GM21381 (cell line): Measurements from ENCODE around the gene FMN1.

ENCODE experiments used
- ATAC-seq: cut with Tn5 transposase; IDR thresholded peaks from one replicate; pipeline ENCODE4 v1.9.1; 2021; ENCODE audit warnings: mild to moderate bottlenecking, moderate library complexity; ENCODE audit not compliant: unreplicated experiment

Gene FMN1

DNA sequence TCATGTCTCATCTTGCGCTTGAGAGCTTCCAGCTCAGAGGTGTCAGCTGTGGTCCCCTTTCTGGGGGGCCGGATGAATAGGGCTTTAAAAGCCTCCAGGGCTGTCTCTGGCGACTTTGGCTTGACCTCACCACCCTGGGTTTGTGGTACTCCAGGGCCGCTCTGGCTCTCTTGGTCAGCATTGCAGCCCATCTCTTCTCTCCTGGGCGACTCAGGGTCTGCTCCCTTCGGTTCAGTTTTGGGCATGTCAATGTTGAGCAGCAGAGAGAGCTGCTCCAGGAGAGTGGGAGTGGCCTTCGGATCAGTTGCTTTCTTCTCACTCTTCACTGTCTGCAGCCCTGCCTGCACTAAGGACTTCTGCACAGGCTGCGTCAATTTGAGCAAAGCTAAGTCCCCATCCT, 127.9 kb downstream of the FMN1 start:
- ATAC-seq: no peak

DNA sequence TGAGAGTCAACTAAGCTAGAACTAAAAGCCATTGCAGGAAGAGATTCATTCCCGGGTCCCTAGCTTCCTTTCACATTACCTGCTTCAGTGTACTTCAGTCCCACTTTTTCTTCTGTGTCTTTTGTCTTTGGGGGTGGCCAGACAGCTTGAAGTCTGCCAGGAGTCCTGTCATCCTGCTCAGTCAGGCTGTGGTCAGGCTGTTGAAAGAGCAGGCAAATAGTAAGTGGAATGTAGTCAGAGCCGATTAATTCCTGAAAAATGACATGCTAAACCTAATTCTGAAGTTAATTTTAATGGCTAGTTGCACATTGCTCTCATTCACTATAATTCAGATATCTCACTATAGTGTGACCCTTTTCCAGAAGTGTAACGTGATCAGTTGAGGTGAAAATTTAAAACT, 129.6 kb downstream of the FMN1 start:
- no peak for ATAC-seq

DNA sequence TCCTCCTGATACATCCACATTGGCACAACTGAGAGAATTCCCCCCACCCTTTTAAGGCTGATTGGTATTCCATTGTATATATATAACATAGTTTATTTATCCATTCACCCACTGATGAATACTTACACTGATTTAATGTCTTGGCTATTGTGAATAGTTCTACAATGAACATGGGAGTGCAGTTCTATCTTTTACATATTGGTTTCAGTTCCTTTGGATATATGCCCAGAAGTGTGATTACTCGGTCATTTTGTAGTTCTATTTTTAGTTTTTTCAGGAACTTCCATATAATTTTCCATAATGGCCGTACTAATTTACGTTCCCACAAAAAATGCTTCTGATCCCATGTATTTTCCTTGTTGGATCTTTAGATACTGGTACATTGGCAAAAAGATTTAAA, 135.3 kb downstream of the FMN1 start:
- ATAC-seq: no peak

DNA sequence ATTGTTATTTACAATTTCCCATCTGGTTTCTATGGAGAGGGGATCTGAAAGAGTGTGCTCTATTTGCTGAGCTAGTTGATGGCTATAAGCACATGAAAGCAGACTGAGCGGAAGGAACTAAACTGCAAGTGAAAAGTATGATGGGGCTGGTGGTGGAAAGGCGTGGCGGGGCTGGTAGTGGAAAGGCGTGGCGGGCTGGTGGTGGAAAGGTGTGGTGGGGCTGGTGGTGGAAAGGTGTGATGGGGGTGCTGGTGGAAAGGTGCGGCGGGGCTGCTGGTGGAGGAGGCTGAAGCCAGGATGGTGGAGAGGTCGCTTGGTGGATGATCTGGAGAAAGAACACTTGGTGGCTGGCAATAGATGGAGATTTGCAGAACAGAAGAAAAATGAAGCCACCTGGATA, 136.7 kb downstream of the FMN1 start:
- no peak for ATAC-seq

DNA sequence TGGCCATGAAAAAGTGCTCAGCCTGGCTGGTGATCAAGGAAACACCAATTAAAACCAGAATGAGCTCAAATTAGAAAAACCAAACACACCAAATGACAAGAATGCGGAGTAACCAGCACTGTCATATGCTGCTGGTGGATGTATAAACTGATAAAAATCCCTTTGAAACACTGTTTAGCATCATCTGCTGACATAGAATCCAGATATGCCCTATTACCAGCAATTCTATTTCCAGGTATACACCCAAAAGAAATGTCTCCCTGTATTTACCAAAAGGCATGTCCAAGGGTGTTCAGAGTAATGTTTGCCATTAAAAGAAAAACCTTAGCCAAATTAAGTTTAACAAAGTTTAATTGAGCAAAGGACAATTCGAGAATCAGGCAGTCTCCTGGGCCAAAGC, 138.6 kb downstream of the FMN1 start:
- no peak for ATAC-seq

DNA sequence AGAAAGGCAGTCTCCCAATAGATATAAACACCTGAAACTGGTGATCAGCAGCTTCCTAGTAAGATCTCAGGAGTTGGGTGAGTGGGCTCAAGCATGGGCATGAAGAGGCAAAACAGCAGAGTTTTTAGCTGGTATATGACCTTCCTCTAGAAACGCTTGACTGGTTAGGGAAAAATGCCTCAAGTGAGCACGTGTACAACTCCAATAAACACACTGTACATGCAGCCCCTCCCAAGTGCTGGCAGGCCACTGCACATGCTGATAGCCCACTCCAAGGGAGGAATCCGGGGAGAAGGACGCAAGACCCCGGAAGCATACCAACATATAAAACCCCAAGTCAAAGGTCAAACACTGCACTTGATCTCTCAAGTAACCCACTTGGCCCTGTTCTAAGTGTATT, 143.0 kb downstream of the FMN1 start:
- no peak for ATAC-seq

DNA sequence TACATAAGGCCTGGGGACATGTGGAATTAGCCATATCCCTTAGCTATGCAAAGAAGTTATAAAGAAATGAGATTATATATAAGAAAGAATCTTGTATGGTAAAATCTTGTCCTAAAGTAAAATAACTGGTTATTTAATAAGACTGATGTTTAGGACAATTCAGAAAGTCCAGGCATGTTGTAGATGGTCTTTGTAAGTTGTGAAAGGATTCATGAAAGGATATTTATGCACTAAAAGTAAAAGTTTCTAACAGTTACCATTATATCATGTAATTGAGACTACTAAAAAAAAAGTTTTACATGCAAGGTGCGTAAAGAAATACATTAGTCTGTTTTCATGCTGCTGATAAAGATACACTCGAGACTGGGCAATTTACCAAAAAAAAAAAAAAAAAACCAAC, 146.3 kb downstream of the FMN1 start:
- no peak for ATAC-seq

DNA sequence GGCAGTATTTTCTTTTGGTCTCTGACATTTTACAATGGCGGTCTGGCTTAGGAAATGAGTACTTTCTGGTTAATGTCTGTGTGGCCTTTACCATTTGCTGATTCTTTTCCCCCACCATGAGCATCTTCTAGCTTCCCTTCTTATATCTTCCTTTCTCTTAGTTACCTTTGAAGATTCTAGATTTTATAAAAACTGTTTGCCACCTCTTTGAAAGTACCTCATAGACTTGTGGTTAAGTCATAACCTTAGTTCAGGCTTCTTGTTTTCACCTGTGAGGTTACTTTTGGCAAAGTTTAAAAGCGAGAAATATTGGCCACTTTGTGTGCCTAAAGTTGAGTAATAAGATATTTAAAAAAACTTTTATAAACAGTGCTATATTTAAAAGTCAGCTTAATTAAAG, 147.4 kb downstream of the FMN1 start:
- ATAC-seq: no peak

DNA sequence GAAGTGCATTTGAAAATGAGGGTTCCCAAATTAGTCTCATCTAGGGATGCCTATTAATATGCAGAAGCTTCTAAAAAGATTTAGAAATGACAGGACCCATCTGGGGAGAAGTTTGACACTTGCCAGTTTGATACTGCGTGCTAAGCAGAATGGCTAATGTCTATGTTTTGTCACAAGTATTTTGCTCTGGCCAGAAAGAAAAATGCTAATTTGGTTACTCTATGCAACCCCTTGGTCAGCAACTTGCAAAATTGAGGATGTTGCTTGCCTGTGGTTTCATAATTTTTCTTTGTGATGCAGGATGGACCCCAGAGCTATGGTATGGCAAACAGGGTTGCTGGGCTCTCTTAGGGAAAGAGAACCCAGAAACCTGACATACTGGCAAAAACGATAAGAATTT, 148.2 kb downstream of the FMN1 start:
- ATAC-seq: no peak

DNA sequence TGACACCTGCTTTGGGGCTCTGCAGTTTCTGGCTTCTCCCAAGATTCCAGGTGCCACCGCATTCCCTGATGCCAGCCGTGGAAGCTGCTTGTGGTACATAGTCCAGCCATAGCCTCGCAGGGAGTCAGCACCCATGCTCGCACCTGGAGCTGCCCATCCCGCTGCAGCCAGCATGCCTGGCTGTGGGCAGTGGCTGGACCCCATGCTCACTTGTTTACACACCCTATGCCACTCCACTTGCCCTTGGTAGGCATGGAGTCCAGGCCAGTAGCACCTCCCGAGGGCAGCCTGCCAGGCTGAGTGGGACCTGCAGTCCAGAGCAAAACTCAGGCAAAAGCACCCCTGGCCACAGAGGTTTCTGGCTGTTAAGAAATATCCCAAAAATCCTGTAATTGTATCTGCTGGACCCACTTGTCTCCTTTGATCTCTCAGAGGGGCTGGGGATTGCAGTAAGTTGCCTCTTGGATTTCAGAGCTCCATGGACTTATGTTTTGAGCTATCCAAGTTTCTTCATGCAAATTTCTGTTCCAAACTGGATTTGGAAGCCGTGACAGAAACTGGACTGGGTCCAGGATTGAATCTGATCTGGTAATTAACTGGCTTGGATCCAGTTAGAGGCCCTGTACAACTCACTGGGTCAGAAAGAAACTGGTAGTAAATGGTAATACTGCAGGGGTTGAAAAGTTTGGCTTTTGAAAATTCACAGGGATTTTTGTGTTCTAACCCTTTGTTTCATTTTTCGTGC, 149.3 kb downstream of the FMN1 start:
- ATAC-seq: no peak

DNA sequence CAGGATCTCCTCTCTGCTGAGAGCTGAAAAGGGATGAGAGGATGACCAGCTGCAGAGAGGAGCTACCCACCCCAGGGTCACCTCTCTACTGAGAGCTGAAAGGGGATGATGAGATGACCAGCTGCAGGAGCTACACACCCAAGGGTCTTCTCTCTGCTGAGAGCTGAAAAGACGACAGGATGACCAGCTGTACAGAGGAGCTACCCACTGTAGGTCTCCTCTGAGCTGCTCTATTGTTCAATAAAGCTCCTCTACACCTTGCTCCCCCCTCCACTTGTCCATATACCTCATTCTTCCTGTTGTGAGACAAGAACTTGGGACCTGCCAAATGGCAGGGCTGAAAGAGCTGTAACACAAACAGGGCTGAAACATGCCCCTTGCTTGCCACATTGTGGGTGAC, 149.9 kb downstream of the FMN1 start:
- ATAC-seq: no peak

DNA sequence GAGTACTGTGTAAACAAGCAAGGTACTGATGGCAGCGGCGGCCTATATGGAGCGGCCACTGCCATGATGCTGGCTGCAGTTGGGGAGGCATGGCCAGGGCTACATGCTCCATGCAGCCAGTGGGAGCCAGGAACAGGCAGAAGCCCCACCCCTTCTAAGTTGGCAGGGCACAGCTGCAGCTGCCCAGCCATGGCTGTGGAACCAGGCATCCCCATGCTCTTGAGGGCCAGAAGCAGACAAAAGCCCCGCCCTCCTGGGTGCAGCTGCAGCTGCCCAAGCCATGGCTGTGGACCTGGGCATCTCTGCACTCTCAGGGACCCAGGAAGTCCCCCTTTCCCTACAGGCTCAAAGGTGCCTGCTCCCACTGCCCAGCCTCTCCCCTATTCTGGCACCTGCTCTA, 150.9 kb downstream of the FMN1 start:
- no peak for ATAC-seq

DNA sequence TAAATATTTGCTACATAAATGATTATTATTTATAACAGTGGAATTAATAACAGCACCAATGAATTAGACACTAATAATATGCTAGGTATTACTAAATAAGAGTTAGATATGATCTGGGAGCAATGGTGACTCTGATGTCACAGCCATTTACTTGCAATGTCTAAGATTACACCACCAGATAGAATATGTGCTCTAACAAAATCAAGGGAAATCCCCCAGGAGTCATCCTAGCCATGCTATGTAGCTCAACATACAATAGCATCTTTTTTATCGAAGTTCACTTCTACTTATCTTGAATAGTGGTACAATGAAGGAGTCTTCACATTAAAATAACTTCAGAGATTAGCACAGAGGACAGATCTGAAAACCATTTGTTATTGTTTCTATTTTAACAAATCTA, 154.0 kb downstream of the FMN1 start:
- no peak for ATAC-seq

DNA sequence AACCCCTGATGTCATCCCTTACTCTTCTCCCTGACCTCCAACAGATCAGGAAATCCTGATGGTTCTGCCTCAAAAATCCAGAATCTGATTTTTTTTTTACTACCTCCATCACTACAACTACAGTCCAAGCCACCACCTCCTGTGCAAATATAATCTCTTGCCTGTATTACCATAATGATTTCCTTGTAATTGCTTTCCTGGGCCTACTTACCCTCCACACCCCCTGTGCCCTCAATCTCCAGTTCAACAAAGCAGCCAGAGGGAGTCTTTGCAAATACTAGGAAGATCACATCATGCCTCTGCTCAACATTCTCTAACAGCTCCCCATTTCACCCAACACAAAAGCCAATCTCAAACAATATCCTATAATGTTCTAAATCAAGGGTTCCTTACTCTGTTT, 159.9 kb downstream of the FMN1 start:
- no peak for ATAC-seq

DNA sequence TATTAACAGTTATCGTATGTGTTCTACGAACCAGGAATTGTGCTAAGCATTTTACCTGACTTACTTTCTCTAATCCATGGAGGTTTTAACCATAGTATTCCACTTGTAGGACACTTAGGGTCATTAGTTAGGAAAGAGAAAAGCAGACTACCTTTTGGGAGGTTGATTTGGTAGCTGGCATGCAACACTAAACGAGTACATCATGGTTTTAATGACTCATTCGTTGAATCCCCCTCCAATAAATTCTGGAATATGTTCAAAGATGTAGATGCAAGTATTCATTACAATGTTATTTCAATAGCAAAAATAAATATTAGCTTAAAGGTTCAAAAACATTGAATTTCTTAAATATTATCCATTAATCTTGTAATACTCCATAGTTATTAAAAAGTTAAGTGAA, 162.5 kb downstream of the FMN1 start:
- ATAC-seq: no peak

DNA sequence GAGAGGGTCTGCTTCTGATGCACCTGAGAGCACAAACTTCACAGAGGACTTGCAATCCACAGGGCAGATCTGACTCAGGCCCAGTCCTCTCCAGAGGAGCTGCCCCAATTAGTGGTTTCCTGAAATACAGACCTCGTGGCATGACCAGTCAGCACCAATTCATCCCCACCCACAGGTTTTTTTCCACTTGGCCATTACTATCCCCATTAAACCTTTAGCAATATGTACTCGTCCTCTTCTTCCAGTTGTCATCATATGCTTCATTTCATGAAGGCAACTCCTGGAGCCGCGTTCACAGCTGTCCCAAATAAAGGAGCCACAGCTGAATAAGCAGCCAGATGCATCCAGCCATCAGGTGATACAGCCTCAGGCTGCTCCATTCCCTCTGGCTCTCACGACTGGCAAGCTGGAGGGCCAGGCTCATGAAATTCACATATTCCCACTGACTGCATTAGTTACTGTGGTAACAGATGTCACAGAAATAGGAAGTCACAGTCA, 163.1 kb downstream of the FMN1 start:
- ATAC-seq: no peak

DNA sequence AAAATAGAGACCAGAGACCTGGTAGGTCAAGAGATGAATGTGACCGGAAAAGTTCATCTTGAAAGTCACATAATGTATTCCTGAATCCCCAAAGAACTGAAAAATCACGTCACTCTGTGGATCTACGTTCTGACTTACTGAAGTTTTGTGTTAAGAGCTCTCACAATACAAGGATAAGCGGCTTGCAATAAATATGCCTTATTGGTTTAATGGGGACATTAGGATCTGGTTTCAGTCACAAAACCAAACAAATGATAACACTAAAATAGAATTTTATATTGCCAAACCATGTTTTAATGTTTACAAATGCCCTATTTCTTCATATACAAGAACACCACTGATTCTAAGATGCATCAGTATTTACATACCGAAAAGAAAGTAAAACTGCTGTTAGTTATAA, 164.2 kb downstream of the FMN1 start:
- no peak for ATAC-seq

DNA sequence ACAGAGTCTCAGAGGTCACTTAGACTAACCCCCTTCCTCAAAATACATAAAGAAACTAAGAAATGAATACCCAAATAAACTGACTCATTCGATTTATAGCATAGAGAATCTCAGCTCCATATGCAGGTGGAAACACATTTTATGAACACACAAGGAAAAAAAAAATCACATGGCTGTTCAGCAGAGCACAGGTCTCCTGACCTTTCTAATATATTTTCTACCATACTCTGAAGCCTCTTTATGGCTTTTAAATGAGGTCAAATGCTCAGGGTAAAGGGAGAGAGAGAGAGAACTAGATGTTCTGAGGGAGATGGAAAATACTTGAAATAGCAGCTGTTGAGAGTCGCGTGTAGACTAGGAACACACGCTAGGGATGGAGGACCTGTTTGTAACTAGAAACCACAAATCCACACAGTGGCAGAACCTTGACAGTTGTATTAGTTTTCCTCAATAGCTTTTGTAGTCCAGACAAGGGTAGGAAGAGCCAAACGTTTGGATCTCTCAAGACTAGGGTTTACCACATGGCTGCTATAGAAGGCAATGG, 165.3 kb downstream of the FMN1 start:
- no peak for ATAC-seq

DNA sequence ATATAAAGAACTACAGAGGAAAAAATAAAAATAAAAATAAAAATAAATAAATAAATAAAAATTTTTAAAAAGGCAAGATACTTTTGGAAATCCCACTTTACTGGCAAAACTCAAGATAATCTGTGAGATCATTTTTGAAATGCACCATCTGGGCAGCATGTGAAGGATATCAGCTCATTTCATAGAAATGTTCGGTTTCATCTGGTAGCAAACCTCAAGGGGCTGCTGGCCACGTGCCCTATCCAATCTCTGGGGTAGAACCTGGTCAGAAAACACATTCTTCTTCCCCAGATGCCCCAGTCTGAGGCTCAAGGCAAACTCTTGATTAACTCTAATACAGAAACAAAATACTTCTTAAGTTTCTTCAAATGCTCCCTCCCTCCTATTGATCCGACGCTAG, 166.0 kb downstream of the FMN1 start:
- ATAC-seq: no peak

DNA sequence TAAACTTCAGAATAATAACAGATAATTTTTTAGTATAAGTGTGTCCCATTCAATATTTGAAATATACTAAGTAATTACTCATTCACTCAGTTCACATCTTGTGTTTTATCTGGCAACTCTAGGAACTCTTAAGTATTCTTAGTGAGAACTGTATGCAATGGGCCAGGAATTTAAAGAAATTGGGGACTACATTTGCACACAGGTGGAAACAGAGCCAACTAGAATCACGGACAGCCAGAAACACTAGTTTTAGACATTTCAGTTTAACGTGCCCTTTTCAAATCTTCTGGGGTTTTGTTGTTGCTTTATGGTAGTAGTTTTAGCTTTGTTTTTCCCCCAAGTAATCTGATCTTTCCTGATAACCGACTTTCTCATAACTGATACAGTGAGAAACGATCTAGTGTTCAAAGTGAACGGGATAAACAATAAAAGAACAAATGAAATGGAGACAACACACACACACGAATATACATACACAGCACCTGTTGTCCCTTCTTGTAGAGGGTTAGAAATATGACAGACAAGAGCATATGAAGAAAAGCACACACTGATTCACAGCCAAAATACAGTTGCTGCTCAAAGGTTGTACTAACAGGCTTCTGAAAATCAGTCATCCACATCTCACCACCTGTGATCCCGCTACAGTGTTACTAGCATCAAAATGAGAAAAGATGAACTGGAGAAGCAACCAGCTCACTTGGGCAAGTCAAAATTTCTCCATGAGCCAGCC, 167.0 kb downstream of the FMN1 start:
- ATAC-seq: no peak

DNA sequence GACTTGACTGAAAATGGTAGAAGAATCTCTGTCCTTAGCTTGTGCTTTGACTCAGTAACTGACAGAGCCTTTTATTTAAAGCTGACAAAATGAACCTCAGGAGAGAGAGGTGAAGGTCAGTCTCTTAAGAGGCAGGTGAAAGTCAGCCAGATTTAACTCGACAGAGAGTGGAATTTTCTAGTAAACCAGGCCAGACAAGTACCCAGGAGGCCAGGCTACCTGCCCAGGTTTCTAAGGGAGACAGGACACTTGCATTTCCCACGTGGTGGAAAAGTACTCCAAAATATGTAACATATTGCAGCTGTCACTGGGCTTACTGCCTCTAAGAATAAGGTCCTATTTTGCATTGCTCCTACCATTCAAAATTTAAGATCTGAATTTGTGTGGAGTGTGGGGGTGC, 167.9 kb downstream of the FMN1 start:
- ATAC-seq: no peak

DNA sequence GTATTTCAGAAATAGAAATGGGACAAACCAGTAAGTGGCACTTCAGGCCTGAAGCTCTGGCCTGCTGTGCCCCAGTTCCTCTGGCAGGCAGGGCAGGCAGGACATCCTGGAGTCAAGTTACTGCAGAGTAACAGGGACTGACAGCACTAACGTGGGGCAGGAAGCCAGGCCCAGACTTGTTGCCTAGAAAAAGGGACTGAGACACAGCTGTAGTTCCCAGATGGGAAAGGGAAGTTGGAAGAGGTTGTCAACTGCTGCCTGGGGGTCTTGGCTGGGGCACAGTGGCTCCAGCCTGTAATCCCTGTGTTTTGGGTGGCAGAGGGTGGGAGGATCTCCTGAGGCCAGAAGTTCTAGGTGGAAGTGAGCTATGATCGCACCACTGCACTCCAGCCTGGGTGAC, 171.9 kb downstream of the FMN1 start:
- no peak for ATAC-seq
